Keratinocyte (primary cell): Measurements from ENCODE around the gene LMOD1. TPM values are rescaled to one million over a fixed set of nuclear protein-coding genes. Genes with fewer than 3 reads are reported as not detected.

Experiments used
- DNase-seq: peaks from one replicate; pipeline ENCODE4 v3.0.0-alpha.2; 2011; ENCODE audit warnings: low read depth, missing footprints, low spot score
- FAIRE-seq: peaks from 2 replicates; lab custom pipeline; 2011; peaks lifted over from hg19 to GRCh38; lab: Jason Lieb, UNC
- H2AFZ ChIP-seq: 2 replicates; pipeline ENCODE4 v1.6.0; 2012; ENCODE audit warnings: low read length, control low read depth, inconsistent platforms; ENCODE audit not compliant: control insufficient read depth
- H3K27ac ChIP-seq: 2 replicates; pipeline ENCODE4 v1.5.1; 2011; ENCODE audit warnings: low read length; ENCODE audit not compliant: control insufficient read depth, insufficient read depth
- H3K27me3 ChIP-seq: 3 replicates; pipeline ENCODE4 v1.6.0; 2011; ENCODE audit warnings: low read length; ENCODE audit not compliant: control insufficient read depth, insufficient read depth; ENCODE audit errors: extremely low read depth
- H3K36me3 ChIP-seq, 2 experiments: 2 replicates in 1 of 2; 3 replicates in 1 of 2; pipeline ENCODE4 v1.5.1; 2011; ENCODE audit warnings: low read length in 2 of 2, mild to moderate bottlenecking in 1 of 2; ENCODE audit not compliant: control insufficient read depth in 2 of 2, insufficient read depth in 2 of 2; ENCODE audit errors: extremely low read depth in 1 of 2
- H3K4me1 ChIP-seq: 3 replicates; pipeline ENCODE4 v1.5.1; 2011; ENCODE audit warnings: low read length; ENCODE audit not compliant: control insufficient read depth, insufficient read depth; ENCODE audit errors: extremely low read depth
- H3K4me2 ChIP-seq: 3 replicates; pipeline ENCODE4 v1.6.0; 2011; ENCODE audit warnings: low read depth, low read length; ENCODE audit not compliant: control insufficient read depth, insufficient read depth; ENCODE audit errors: extremely low read depth
- H3K4me3 ChIP-seq, 3 experiments: fragments of 200-600 bp in 1 of 3; sonication (generic) in 1 of 3; 2 replicates in 2 of 3; 3 replicates in 1 of 3; pipeline ENCODE4 v1.5.1; 2011 to 2016; ENCODE audit warnings: low read length in 3 of 3, mild to moderate bottlenecking in 3 of 3, control low read depth in 2 of 3, inconsistent platforms in 1 of 3, low read depth in 1 of 3, mixed read lengths in 1 of 3, mixed run types in 1 of 3, moderate library complexity in 1 of 3; ENCODE audit not compliant: control insufficient read depth in 2 of 3, insufficient read depth in 2 of 3; ENCODE audit errors: extremely low read depth in 1 of 3
- H3K79me2 ChIP-seq: 2 replicates; pipeline ENCODE4 v1.6.0; 2012; ENCODE audit warnings: low read length; ENCODE audit not compliant: control insufficient read depth, insufficient read depth
- H3K9ac ChIP-seq: 3 replicates; pipeline ENCODE4 v1.6.0; 2011; ENCODE audit warnings: low read length; ENCODE audit not compliant: control insufficient read depth, insufficient read depth; ENCODE audit errors: extremely low read depth
- H3K9me1 ChIP-seq: 3 replicates; pipeline ENCODE4 v1.6.0; 2011; ENCODE audit warnings: low read length; ENCODE audit not compliant: control insufficient read depth, insufficient read depth; ENCODE audit errors: extremely low read depth
- H3K9me3 ChIP-seq: 2 replicates; pipeline ENCODE4 v1.5.1; 2012; ENCODE audit warnings: low read depth, low read length; ENCODE audit not compliant: control insufficient read depth
- H4K20me1 ChIP-seq: 3 replicates; pipeline ENCODE4 v1.6.0; 2011; ENCODE audit warnings: low read length; ENCODE audit not compliant: control insufficient read depth, insufficient read depth; ENCODE audit errors: extremely low read depth
- CTCF ChIP-seq, 3 experiments: IDR thresholded peaks in 1 of 3; conservative IDR thresholded peaks in 1 of 3; optimal IDR thresholded peaks in 1 of 3; 2 replicates in 2 of 3; 3 replicates in 1 of 3; pipeline versions ENCODE3 to v1.5.1; 2011; ENCODE audit warnings: low read length in 3 of 3, mild to moderate bottlenecking in 3 of 3, moderate library complexity in 2 of 3, control low read depth in 1 of 3, inconsistent platforms in 1 of 3; ENCODE audit not compliant: insufficient read depth in 2 of 3; ENCODE audit errors: extremely low read depth in 1 of 3
- EZH2 ChIP-seq: IDR thresholded peaks from one replicate; pipeline ENCODE4 v1.6.1; 2012; ENCODE audit warnings: inconsistent platforms, mild to moderate bottlenecking, low read length, moderate library complexity
- dilution Hi-C: fragments of 300-500 bp; cut with MboI; formaldehyde crosslinking; loops from one replicate; pipeline ENCODE4 v1.7.0; 2020; ENCODE audit warnings: low sequenced_read_pairs; ENCODE audit not compliant: extremely low pct_ligation_motif_present
- polyA plus RNA-seq, 5 experiments: library from polyadenylated mRNA; depleted of rRNA in 3 of 5; stranded (reverse) in 3 of 5; stranded (forward) in 1 of 5; unstranded in 1 of 5; fragments of >200 nt; gene quantifications; 1 replicate in 1 of 5; 2 replicates in 3 of 5; 3 replicates in 1 of 5; pipeline versions ENCODE4 v1.2.1 to v1.2.3, GENCODE V29; 2011 to 2012; ENCODE audit warnings: missing spikeins in 2 of 5, low read depth in 1 of 5, low replicate concordance in 1 of 5

Gene LMOD1
- polyA plus RNA-seq, 1 donor (not counting 4 experiments of a cell fraction or from before 2014, with no cell fraction given) = not detected

GRCh38 chr1:201905234-201905890 lies 41.0 kb downstream of the LMOD1 start:
- TF ChIP-seq EZH2 (no peak), CTCF (optimal IDR thresholded peaks at IDR 0.05 in 1 of 3, IDR thresholded peaks at IDR 0.05 in 1 of 3, conservative IDR thresholded peaks at IDR 0.05 in 1 of 3; ENCODE audit: extremely low read depth in 1 of 3, insufficient read depth in 2 of 3, low read length in 3 of 3) (no peak)
- FAIRE-seq = peak; percentile 26

GRCh38 chr1:201904579-201904978 lies 41.8 kb downstream of the LMOD1 start:
- H3K9me3 ChIP-seq = no peaks in the 10 kb centered on the region
- no peaks in the 10 kb centered on the region for H3K9me1 ChIP-seq
- peaks cover 21% of the 10 kb centered on the region for H3K4me1 ChIP-seq
- H3K79me2 ChIP-seq = no peaks in the 10 kb centered on the region
- no peak overlapping the region for H2AFZ ChIP-seq
- DNase-seq (no peak), FAIRE-seq (peak; percentile 84)
- H3K9ac ChIP-seq = no peak overlapping the region
- no peak overlapping the region for H3K27ac ChIP-seq
- H3K4me3 ChIP-seq = no peak overlapping the region
- H3K27me3 ChIP-seq = no peaks in the 10 kb centered on the region
- no peaks in the 10 kb centered on the region for H4K20me1 ChIP-seq
- H3K36me3 ChIP-seq = no peaks in the 10 kb centered on the region
- H3K4me2 ChIP-seq = peak overlapping the region; percentile 22
- dilution Hi-C loops = no loop called here
- TF ChIP-seq EZH2 (no peak), CTCF (optimal IDR thresholded peaks at IDR 0.05 in 1 of 3, IDR thresholded peaks at IDR 0.05 in 1 of 3, conservative IDR thresholded peaks at IDR 0.05 in 1 of 3; ENCODE audit: extremely low read depth in 1 of 3, insufficient read depth in 2 of 3, low read length in 3 of 3) (no peak)

More at GRCh38 chr1:201905234-201905890, 41.0 kb downstream of the LMOD1 start:
- Histone ChIP-seq H3K9ac (no peak overlapping the region), H3K36me3 (no peaks in the 10 kb centered on the region), H3K79me2 (no peaks in the 10 kb centered on the region), H3K4me2 (peak overlapping the region; percentile 22), H3K4me3 (no peak overlapping the region), H4K20me1 (no peaks in the 10 kb centered on the region), H3K9me3 (no peaks in the 10 kb centered on the region), H3K27me3 (no peaks in the 10 kb centered on the region), H3K9me1 (no peaks in the 10 kb centered on the region), H3K27ac (no peak overlapping the region), H2AFZ (no peak overlapping the region), H3K4me1 (peaks cover 21% of the 10 kb centered on the region)
- DNase-seq = no peak
- dilution Hi-C loops = no loop called here
